Hepatocyte (in vitro differentiated cells): ENCODE results near the gene NOS1. TPM values are rescaled to one million over a fixed set of nuclear protein-coding genes. Genes with fewer than 3 reads are reported as not detected.
"Not testable (repeated sequence)": the region's sequence is repeated elsewhere in the genome, so short reads cannot be mapped to it uniquely, and the experiment has no call there.

Source experiments
- DNase-seq: peaks from one replicate; pipeline ENCODE4 v3.0.0-alpha.2; 2016; ENCODE audit warnings: low spot score
- H2AFZ ChIP-seq: fragments of 200-600 bp; sonication (generic); 2 replicates; pipeline ENCODE4 v1.6.0; 2016; ENCODE audit warnings: antibody characterized with exemption, mild to moderate bottlenecking
- H3K27ac ChIP-seq: fragments of 200-600 bp; sonication (generic); 2 replicates; pipeline ENCODE4 v1.5.1; 2016; ENCODE audit warnings: mild to moderate bottlenecking
- H3K27me3 ChIP-seq: fragments of 200-600 bp; sonication (generic); 2 replicates; pipeline ENCODE4 v1.6.1; 2016
- H3K36me3 ChIP-seq: fragments of 200-600 bp; sonication (generic); replicated peaks from 2 replicates; pipeline ENCODE4 v1.5.1; 2016; ENCODE audit warnings: low read depth; ENCODE audit not compliant: insufficient read depth
- H3K4me1 ChIP-seq: fragments of 200-600 bp; sonication (generic); 2 replicates; pipeline ENCODE4 v1.5.1; 2016; ENCODE audit warnings: mild to moderate bottlenecking, moderate library complexity; ENCODE audit not compliant: insufficient read depth
- H3K4me2 ChIP-seq: fragments of 200-600 bp; sonication (generic); 2 replicates; pipeline ENCODE4 v1.6.0; 2016
- H3K4me3 ChIP-seq: fragments of 200-600 bp; sonication (generic); 2 replicates; pipeline ENCODE4 v1.5.1; 2016; ENCODE audit warnings: mild to moderate bottlenecking
- H3K79me2 ChIP-seq: fragments of 200-600 bp; sonication (generic); 2 replicates; pipeline ENCODE4 v1.6.0; 2017; ENCODE audit warnings: mild to moderate bottlenecking
- H3K9me2 ChIP-seq: fragments of 200-600 bp; sonication (generic); replicated peaks from 2 replicates; pipeline ENCODE4 v1.6.0; 2017; ENCODE audit warnings: mild to moderate bottlenecking; ENCODE audit not compliant: insufficient read depth
- H3K9me3 ChIP-seq: fragments of 200-600 bp; sonication (generic); 2 replicates; pipeline ENCODE4 v1.5.1; 2016; ENCODE audit warnings: low read depth, mild to moderate bottlenecking
- H4K20me1 ChIP-seq: fragments of 200-600 bp; sonication (generic); 2 replicates; pipeline ENCODE4 v1.6.0; 2016; ENCODE audit warnings: mild to moderate bottlenecking; ENCODE audit not compliant: insufficient read depth, poor library complexity, severe bottlenecking
- CTCF ChIP-seq: fragments of 200-600 bp; sonication (generic); IDR thresholded peaks from 2 replicates; pipeline ENCODE4 v1.5.1; 2016; ENCODE audit warnings: antibody characterized with exemption, mild to moderate bottlenecking; ENCODE audit not compliant: poor library complexity
- EZH2 ChIP-seq: fragments of 200-600 bp; sonication (generic); IDR thresholded peaks from 2 replicates; pipeline ENCODE4 v1.6.1; 2016; ENCODE audit warnings: antibody characterized with exemption, mild to moderate bottlenecking, borderline replicate concordance
- EZH2phosphoT487 ChIP-seq: fragments of 200-600 bp; sonication (generic); IDR thresholded peaks from one replicate; pipeline ENCODE4 v1.6.1; 2018; ENCODE audit warnings: antibody characterized with exemption, mild to moderate bottlenecking, low read depth, moderate library complexity; ENCODE audit not compliant: unreplicated experiment, severe bottlenecking
- WGBS: methylation state at CpG from one replicate; pipeline ENCODE4 v1.1.6; 2016; ENCODE audit warnings: low lambda C conversion rate; ENCODE audit errors: missing lambda C conversion rate; 5-methylcytosine and 5-hydroxymethylcytosine counted together
- polyA plus RNA-seq: library from polyadenylated mRNA; unstranded; fragments of >200 nt; fragmentation: Nextera tagmentation; extraction: Ambion mirVana; gene quantifications from 2 replicates; pipeline ENCODE4 v1.2.1, GENCODE V29; 2016
- total RNA-seq: library from RNA; depleted of rRNA; stranded (reverse); fragments of >200 nt; gene quantifications from 2 replicates; pipeline ENCODE4 v1.2.3, GENCODE V29; 2014

NOS1 gene
- total and polyA plus RNA-seq, 2 experiments from 2014 or later = not detected

- Histone ChIP-seq H3K4me2 (peak overlapping the region; percentile 89), H3K4me3 (peak overlapping the region; percentile 9), H4K20me1 (peaks cover 3% of the 10 kb centered on the region), H3K79me2 (peaks cover 31% of the 10 kb centered on the region), H3K27me3 (peaks cover 6% of the 10 kb centered on the region), H3K9me2 (no peaks in the 10 kb centered on the region), H3K4me1 (peaks cover 4% of the 10 kb centered on the region), H3K9me3 (no peaks in the 10 kb centered on the region), H3K27ac (no peak overlapping the region), H3K36me3 (no peaks in the 10 kb centered on the region), H2AFZ (no peak overlapping the region)
- no peak for TF ChIP-seq EZH2
- no peak for TF ChIP-seq CTCF
- TF ChIP-seq EZH2phosphoT487 = no peak
- DNase-seq = no peak
- WGBS = 96% methylated on average over 12 of the region's 12 CpGs
Measured at GRCh38 chr12:117188121-117188665, 173.2 kb downstream of the NOS1 start.

GRCh38 chr12:117187421-117187820 is 174.0 kb downstream of the NOS1 start:
- Histone ChIP-seq H3K9me2 (no peaks in the 10 kb centered on the region), H3K79me2 (peaks cover 31% of the 10 kb centered on the region), H3K4me2 (no peak overlapping the region), H3K4me3 (no peak overlapping the region), H3K27ac (no peak overlapping the region), H4K20me1 (peaks cover 3% of the 10 kb centered on the region), H2AFZ (no peak overlapping the region), H3K36me3 (no peaks in the 10 kb centered on the region), H3K9me3 (no peaks in the 10 kb centered on the region), H3K4me1 (peaks cover 4% of the 10 kb centered on the region), H3K27me3 (peaks cover 6% of the 10 kb centered on the region)
- DNase-seq = no peak
- TF ChIP-seq EZH2phosphoT487 (no peak), EZH2 (no peak), CTCF (no peak)
- WGBS = 78% methylated on average over 4 of the region's 4 CpGs

GRCh38 chr12:117182866-117183265 is 178.6 kb downstream of the NOS1 start:
- TF ChIP-seq EZH2phosphoT487 (no peak), CTCF (no peak), EZH2 (no peak)
- Histone ChIP-seq H3K27ac (no peak overlapping the region), H3K9me2 (no peaks in the 10 kb centered on the region), H3K9me3 (no peaks in the 10 kb centered on the region), H3K36me3 (no peaks in the 10 kb centered on the region), H2AFZ (no peak overlapping the region), H3K79me2 (peaks cover 19% of the 10 kb centered on the region), H3K4me2 (no peak overlapping the region), H3K27me3 (no peaks in the 10 kb centered on the region), H4K20me1 (no peaks in the 10 kb centered on the region), H3K4me1 (no peaks in the 10 kb centered on the region), H3K4me3 (no peak overlapping the region)
- DNase-seq = no peak
- 97% methylated on average over 3 of the region's 3 CpGs for WGBS

- peaks cover 12% of the 10 kb centered on the region for H3K79me2 ChIP-seq
- H3K27ac ChIP-seq, H3K4me1 ChIP-seq, DNase-seq, H3K9me2 ChIP-seq, H3K4me2 ChIP-seq, H4K20me1 ChIP-seq, H3K27me3 ChIP-seq, H3K4me3 ChIP-seq, H3K36me3 ChIP-seq, H3K9me3 ChIP-seq, H2AFZ ChIP-seq: not testable (repeated sequence)
- WGBS = 94% methylated on average over 8 of the region's 8 CpGs
Measured at GRCh38 chr12:117181468-117181843, 180.0 kb downstream of the NOS1 start.
